ENCODE results near the gene EMID1. TPM values are rescaled to one million over a fixed set of nuclear protein-coding genes. Genes with fewer than 3 reads are reported as not detected.

Gene EMID1
- total RNA-seq, 4 donors from 2014 or later = 0.33 to 1.8 TPM; not detected in 2

DNA sequence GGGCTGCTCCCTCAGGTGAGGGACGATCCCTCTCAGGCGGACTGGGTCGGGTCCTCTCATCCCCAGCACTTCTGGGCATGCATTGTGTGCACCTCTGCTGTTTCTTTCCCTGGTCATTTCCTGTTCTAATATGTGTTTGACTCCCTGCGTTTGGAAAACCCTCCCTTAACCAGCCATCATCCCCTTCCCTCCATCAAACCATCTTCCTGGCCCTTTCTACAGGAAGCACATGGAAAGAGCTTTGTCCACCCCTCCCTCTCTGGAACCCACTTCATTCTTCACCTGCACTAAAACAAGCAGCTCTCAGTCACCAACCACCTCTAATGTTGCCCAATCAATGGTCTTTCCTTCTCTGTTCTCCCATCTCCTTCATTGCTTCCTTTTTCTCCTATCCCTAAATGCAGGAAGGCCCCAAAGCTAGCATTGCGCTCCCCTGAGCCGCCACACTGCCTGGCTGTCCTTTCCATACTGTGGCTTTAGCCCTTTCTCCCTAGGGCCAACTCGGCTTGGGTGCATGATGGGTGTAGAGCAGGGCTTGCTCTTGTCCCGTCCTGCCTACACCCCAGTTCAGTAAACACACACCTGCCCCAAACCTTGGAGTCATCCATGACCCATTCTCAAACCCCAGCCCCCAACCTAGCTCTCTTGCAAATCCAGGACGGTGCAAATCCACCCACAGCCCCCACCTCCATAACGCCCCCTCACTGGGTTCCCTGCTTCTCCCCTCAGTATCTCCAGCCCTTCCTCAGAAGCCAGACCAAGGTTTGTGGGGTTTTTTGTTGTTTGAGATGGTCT, 95.3 kb downstream of the EMID1 start:
- TF ChIP-seq, protein P1, sequence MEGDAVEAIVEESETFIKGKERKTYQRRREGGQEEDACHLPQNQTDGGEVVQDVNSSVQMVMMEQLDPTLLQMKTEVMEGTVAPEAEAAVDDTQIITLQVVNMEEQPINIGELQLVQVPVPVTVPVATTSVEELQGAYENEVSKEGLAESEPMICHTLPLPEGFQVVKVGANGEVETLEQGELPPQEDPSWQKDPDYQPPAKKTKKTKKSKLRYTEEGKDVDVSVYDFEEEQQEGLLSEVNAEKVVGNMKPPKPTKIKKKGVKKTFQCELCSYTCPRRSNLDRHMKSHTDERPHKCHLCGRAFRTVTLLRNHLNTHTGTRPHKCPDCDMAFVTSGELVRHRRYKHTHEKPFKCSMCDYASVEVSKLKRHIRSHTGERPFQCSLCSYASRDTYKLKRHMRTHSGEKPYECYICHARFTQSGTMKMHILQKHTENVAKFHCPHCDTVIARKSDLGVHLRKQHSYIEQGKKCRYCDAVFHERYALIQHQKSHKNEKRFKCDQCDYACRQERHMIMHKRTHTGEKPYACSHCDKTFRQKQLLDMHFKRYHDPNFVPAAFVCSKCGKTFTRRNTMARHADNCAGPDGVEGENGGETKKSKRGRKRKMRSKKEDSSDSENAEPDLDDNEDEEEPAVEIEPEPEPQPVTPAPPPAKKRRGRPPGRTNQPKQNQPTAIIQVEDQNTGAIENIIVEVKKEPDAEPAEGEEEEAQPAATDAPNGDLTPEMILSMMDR (IDR thresholded peaks at IDR 0.05 in 4 of 5, conservative IDR thresholded peaks at IDR 0.05 in 1 of 5) = no peak
- TF ChIP-seq POLR2A (IDR thresholded peaks at IDR 0.05) = no peak
- in situ Hi-C loops (cut with MboI; ENCODE audit: low sequenced_read_pairs in 4 of 4) (loop anchor here in 1 of 4 donors (10.0 kb wide), 1 partner anchor 94 kb away; no protein-coding TSS in a partner anchor), intact Hi-C loops (cut with DNase I; ENCODE audit: low total_unique reads) (no loop called here)
- ATAC-seq (peak in 1 of 2 donors; percentile 7), DNase-seq (no peak)
- peaks cover 0 to 7% of the 10 kb centered on the region in 2 donors for H3K4me1 ChIP-seq
- H3K4me3 ChIP-seq = no peak overlapping the region
- peaks cover 7 to 50% of the 10 kb centered on the region in 2 donors for H3K36me3 ChIP-seq
- no peaks in the 10 kb centered on the region for H3K27me3 ChIP-seq
- H3K27ac ChIP-seq = no peak overlapping the region
- H3K9me3 ChIP-seq = no peaks in the 10 kb centered on the region

DNA sequence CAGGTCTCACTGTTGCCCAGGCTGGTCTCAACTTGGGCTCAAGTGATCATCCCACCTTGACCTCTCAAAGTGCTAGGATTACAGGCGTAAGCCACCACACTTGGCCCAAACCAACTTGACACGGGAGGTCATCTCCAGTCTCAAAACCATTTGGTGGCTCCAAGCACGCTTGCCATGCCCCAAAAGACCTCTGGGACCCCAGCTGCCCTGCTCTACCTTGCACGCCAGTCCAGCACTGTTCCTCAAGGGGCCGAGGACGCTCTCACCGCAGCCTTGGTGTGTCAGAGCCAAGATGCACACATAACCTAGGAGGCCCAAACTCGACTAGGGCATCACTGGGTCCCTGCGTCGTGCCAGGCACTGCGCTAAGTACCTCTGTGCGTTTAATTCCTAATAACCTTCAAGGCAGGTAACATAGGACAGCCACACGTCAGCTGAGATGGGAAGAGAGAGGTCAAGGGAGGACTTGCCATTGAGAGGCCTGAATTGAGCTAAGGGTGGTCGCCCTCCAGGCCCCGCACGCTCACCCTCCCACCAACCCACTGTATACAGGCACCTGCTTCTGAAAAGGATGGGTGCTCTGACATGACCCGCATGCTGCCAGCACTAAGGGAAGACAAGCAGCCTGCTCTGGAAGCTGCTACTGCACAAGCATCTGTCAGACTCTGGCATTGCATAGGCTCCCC, 96.2 kb downstream of the EMID1 start:
- intact Hi-C loops (cut with DNase I; ENCODE audit: low total_unique reads) (no loop called here), in situ Hi-C loops (cut with MboI; ENCODE audit: low sequenced_read_pairs in 4 of 4) (loop anchor here in 1 of 4 donors (10.0 kb wide), 1 partner anchor 93 kb away; no protein-coding TSS in a partner anchor)
- peaks cover 0 to 7% of the 10 kb centered on the region in 2 donors for H3K4me1 ChIP-seq
- peak overlapping the region in 2 of 4 donors; percentile 33 to 35 for H3K27ac ChIP-seq
- no peak overlapping the region for H3K4me3 ChIP-seq
- no peaks in the 10 kb centered on the region for H3K9me3 ChIP-seq
- H3K36me3 ChIP-seq = peaks cover under 1 to 42% of the 10 kb centered on the region in 2 donors
- no peaks in the 10 kb centered on the region for H3K27me3 ChIP-seq
- ATAC-seq (no peak), DNase-seq (no peak)
- TF ChIP-seq, protein P1 (IDR thresholded peaks at IDR 0.05 in 4 of 5, conservative IDR thresholded peaks at IDR 0.05 in 1 of 5) = no peak
- no peak for TF ChIP-seq POLR2A (IDR thresholded peaks at IDR 0.05)

DNA sequence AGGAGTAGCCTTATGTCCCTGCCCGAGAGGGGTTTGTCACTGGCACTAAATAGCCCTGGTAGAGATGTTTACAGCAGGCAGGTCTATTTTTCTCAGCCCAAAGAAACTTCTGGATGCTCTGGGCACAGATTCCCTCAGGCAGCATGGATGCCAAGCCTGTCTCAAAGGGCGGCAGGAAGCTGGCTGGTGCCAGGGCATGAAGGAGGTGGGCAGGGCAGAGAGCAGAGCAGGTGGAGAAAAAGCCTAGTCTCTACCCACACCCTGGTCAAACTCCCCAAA, 96.6 kb downstream of the EMID1 start:
- Histone ChIP-seq H3K9me3 (no peaks in the 10 kb centered on the region), H3K36me3 (peaks cover 0 to 37% of the 10 kb centered on the region in 2 donors), H3K4me1 (peaks cover under 1 to 10% of the 10 kb centered on the region in 2 donors), H3K27ac (peak overlapping the region in 3 of 4 donors; percentile 20 to 35 (median 33)), H3K4me3 (no peak overlapping the region), H3K27me3 (no peaks in the 10 kb centered on the region)
- DNase-seq (no peak), ATAC-seq (no peak)
- intact Hi-C loops (cut with DNase I; ENCODE audit: low total_unique reads) = no loop called here
- in situ Hi-C loops (cut with MboI; ENCODE audit: low sequenced_read_pairs in 4 of 4) = loop anchor here in 1 of 4 donors (10.0 kb wide), 1 partner anchor 92 kb away; no protein-coding TSS in a partner anchor
- TF ChIP-seq, protein P1 (IDR thresholded peaks at IDR 0.05 in 4 of 5, conservative IDR thresholded peaks at IDR 0.05 in 1 of 5) = no peak
- TF ChIP-seq POLR2A (IDR thresholded peaks at IDR 0.05) = no peak

DNA sequence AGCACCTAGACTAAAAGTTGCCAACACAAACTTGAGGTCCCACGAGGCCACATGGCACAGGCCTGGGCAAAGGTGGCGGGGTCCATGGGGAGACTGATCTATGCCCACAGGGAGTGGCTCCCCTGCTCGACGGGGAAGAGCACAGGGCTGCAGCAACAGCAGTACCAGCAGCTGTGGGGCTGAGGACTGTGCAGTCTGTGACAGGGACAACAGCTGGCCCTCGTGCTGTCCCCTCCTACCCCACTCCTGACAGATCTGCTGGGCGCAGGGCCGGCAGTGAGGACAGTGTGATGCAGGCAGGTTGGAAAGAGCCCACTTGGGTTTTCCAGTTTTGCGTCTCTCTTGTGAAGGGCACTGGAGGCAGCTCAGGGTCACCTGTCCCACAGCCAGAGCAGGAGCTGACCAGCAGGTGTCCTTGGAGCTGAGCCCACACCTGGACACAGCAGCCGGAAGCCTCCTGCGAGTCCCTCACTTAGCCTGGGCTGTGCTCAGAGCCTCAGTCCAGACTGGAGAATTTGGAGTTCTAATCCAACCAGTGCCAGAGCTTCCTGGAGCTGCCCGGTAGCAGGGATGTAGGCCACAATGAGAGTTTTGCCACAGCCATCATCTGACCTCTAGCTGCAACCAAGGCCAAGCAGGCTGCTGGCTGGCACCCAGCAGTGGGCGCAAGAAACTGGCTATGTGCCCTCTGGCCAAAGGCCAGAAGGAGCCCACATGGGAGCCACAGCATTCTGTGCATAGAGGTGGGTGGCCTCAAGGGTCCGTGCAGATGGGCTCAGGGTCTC, 97.2 kb downstream of the EMID1 start:
- in situ Hi-C loops (cut with MboI; ENCODE audit: low sequenced_read_pairs in 4 of 4) (loop anchor here in 1 of 4 donors (10.0 kb wide), 1 partner anchor 92 kb away; no protein-coding TSS in a partner anchor), intact Hi-C loops (cut with DNase I; ENCODE audit: low total_unique reads) (no loop called here)
- H3K36me3 ChIP-seq = peaks cover 0 to 32% of the 10 kb centered on the region in 2 donors
- peak in 1 of 2 donors; percentile 43 for DNase-seq
- peaks cover 6 to 16% of the 10 kb centered on the region in 2 donors for H3K4me1 ChIP-seq
- H3K27ac ChIP-seq = peak overlapping the region; percentile 3 to 35 (median 26)
- ATAC-seq = no peak
- H3K27me3 ChIP-seq = no peaks in the 10 kb centered on the region
- TF ChIP-seq POLR2A (IDR thresholded peaks at IDR 0.05) = no peak
- TF ChIP-seq, protein P1 (IDR thresholded peaks at IDR 0.05 in 4 of 5, conservative IDR thresholded peaks at IDR 0.05 in 1 of 5) = no peak
- no peaks in the 10 kb centered on the region for H3K9me3 ChIP-seq
- no peak overlapping the region for H3K4me3 ChIP-seq
